ENCODE data around the gene SPATA16. TPM values are rescaled to one million over a fixed set of nuclear protein-coding genes. Genes with fewer than 3 reads are reported as not detected.

Gene SPATA16
- total RNA-seq, 1 donor from 2014 or later, result not detected

- ATAC-seq (ENCODE audit: poor library complexity), result no peak
- intact Hi-C loops (cut with DNase I), result no loop called here
- DNase-seq, result no peak
Measured at GRCh38 chr3:173018758-173019157, 122.3 kb downstream of the SPATA16 start.

- DNase-seq (no peak), ATAC-seq (ENCODE audit: poor library complexity) (no peak)
- intact Hi-C loops (cut with DNase I), result no loop called here
Measured at GRCh38 chr3:173013219-173013832, 127.7 kb downstream of the SPATA16 start.

GRCh38 chr3:173009410-173009809 lies 131.6 kb downstream of the SPATA16 start:
- no peak for DNase-seq
- intact Hi-C loops (cut with DNase I), result no loop called here
- ATAC-seq (ENCODE audit: poor library complexity), result no peak

DNA sequence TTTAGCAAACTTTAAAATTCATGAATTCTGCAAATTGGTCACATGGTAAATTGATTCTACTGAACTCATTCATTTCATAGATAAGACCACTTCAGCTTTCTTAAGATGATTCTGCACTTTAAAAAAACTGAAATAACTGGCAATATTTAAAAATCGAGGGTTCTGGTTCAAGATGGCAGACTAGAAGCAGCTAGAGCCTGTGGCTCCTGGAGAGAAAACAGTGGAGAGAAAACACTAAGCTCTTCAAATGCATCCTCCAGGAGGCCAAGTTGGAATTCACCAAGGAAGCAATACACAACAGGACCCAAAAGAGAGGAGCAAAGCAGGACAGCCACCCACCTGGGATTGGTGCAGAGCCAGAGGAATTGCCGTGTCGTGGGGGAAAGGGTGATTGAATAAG lies 132.1 kb downstream of the SPATA16 start:
- no peak for ATAC-seq (ENCODE audit: poor library complexity)
- intact Hi-C loops (cut with DNase I), result no loop called here
- DNase-seq, result no peak

DNA sequence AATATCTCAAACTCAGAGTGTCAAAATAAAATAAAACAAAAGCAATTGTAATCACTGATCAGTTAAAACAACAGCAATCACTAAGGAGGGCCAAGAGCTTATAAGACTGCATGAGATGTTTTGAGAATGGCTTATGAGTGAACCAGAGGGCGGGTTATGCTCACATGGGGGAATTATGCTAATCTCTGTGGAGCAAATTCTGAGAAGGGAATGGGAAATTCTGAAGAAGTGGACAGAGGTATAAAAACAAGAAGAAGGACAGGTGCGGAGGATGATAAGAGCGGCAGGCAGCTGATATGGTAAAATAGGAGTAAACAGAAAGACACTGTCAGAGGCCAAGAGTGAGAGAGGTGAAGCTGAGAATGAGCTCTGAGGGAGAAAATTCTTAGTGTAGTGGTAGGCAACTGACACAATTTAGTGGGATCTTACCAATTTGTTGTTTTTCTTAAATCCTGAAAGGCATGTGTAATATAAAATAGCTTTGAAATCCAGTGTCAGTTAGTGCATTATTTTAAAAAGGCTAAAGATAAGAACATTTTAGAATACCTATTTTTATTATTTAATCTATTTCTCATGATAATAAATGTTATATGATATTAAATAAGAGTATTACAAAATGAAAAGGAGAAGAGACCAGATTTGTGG lies 133.8 kb downstream of the SPATA16 start:
- ATAC-seq (ENCODE audit: poor library complexity) (no peak), DNase-seq (no peak)
- intact Hi-C loops (cut with DNase I), result no loop called here

- DNase-seq, result no peak
- no peak for ATAC-seq (ENCODE audit: poor library complexity)
- intact Hi-C loops (cut with DNase I), result no loop called here
Measured at GRCh38 chr3:173006006-173006405, 135.0 kb downstream of the SPATA16 start.

DNA sequence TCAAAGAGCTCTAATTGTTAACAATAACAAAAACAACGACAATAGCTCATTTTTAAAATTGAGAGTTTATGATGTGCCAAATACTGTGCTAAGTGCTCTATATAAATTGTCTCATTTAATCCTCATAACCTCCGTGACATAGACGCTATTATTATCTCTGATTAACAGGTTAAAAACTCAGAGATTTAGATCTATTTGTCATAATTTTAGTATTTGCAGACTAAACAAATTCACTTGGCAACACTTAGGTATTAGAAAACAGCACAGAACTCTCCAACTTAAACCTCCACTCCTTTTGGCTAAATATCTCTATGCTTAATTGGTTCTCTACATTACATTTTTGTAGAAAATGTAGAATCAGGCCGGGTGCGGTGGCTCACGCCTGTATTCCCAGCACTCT lies 136.4 kb downstream of the SPATA16 start:
- intact Hi-C loops (cut with DNase I), result no loop called here
- DNase-seq (no peak), ATAC-seq (ENCODE audit: poor library complexity) (no peak)

GRCh38 chr3:173003956-173004355 lies 137.1 kb downstream of the SPATA16 start:
- intact Hi-C loops (cut with DNase I), result no loop called here
- no peak for ATAC-seq (ENCODE audit: poor library complexity)
- DNase-seq, result no peak

DNA sequence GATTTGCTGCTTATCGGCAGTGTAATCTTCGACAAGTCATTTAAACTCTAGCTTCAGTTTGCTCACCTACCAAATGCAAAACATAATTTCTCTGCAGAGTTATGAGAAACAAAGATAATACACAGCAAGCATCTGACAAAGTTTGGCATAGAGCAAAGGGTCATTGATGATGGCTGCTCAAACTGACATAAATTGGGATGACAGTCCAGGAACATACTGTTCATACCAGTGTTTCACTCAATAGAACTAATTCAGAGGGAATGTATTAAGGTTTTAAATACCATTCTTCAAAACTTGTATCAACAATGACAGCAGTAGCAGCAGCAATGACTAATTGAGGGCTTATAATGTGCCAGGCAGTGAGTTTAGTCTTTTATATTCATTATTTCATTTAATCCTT lies 137.6 kb downstream of the SPATA16 start:
- DNase-seq (no peak), ATAC-seq (ENCODE audit: poor library complexity) (no peak)
- intact Hi-C loops (cut with DNase I), result no loop called here

DNA sequence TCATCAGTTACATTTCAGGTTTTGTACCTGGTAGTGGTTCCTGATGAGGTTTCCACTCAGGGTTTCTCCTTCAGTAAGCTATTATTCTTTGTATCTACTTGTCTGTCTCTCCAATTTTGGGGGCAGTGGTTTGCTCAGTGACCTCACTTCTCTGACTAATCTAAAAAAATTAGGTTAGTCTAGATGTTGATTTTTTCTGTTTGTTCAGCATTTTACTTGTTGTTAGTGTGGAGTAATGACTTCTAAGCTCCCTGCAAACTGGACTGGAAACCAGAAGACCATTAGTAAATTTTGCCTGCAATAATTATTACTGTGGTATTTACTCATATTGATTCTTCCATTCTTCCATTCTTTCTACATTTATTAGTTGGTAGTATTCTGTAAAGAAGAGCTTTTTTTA lies 139.4 kb downstream of the SPATA16 start:
- intact Hi-C loops (cut with DNase I), result no loop called here
- ATAC-seq (ENCODE audit: poor library complexity) (no peak), DNase-seq (no peak)

DNA sequence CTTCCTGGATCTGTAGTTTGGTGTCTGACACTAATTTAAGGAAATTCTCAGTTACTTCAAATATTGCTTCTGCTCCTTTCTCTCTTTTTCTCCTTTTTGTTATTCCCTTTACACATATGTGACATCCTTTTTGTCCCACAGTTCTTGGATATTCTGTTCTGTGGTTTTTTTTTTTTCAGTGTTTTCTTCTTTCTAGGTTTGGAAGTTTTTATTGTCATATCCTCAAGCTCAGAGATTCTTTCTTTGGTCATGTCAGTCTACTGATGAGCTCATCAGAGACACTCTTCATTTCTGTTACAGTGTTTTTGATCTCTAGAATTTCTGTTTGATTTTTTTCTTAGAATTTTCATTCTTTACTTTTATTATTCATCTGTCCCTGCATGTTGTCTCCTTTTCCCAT lies 140.5 kb downstream of the SPATA16 start:
- DNase-seq (no peak), ATAC-seq (ENCODE audit: poor library complexity) (no peak)
- intact Hi-C loops (cut with DNase I), result no loop called here

GRCh38 chr3:172993412-172993811 lies 147.6 kb downstream of the SPATA16 start:
- intact Hi-C loops (cut with DNase I), result no loop called here
- no peak for ATAC-seq (ENCODE audit: poor library complexity)

DNA sequence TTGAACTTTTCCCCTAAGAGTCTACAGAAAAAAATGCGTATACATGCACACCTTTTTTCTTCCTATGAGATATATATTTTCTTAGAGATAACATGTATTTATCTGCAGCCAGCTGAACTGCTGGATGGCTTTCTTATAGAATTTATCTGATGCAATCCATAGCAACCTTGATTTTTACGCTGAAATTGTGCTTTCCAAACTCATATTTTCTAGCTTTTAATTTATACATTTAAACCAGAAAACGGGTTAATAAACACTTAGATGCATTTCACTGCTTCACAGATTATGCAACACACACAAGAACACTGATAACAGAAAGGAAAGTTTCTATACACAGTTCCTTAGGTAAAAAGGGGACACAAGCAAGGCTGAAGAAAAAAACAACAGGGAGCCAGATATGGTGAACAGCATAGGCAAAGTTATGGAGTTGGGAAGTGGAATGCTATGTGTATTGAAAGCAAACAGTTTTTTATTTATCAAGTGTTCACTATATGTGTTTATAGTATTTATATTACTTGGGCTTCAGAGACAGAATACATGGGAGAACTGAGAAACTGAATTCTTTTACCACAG lies 149.5 kb downstream of the SPATA16 start:
- ATAC-seq (ENCODE audit: poor library complexity) (no peak), DNase-seq (no peak)
- intact Hi-C loops (cut with DNase I), result no loop called here

More at GRCh38 chr3:172993412-172993811, 147.6 kb downstream of the SPATA16 start:
- DNase-seq, result no peak

DNA sequence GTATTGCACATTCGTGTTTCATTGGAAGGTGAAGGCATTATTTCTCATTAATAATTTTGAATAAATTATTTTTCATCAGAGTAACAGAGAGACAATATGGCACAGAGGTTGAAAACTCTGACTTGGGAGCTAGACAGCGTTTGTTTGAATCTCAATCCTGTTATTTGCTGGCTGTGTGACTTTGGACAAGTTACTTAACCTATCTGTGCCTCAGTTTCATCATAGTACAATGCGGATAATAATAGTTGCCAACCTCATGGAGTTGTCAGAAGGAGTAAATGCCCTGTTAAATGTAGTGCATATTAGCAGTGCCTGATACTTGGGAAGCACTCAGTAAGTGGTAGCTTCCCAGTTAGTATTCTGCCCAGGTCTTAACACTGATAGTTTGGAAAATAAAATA lies 151.7 kb downstream of the SPATA16 start:
- DNase-seq, result no peak
- intact Hi-C loops (cut with DNase I), result no loop called here
- no peak for ATAC-seq (ENCODE audit: poor library complexity)

DNA sequence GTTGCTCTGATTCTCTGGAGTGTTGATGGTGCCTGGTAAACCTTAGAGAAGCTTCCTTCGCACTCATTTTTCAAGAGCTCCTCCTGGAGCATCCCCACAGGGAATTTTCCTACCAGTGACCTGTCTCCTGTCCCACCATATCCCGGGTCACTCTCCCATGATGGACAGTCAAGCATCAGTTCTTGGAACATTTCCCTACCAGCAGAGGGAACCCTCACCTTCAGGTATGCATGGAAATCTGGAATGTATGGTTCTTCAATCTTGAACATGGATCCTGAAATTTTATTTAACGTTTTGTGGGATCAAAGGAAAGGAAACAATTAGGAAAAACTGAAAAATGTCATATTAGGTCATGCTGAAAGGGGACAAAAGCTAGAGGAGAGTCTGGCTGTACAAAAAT lies 153.8 kb downstream of the SPATA16 start:
- intact Hi-C loops (cut with DNase I), result no loop called here
- ATAC-seq (ENCODE audit: poor library complexity) (no peak), DNase-seq (no peak)

DNA sequence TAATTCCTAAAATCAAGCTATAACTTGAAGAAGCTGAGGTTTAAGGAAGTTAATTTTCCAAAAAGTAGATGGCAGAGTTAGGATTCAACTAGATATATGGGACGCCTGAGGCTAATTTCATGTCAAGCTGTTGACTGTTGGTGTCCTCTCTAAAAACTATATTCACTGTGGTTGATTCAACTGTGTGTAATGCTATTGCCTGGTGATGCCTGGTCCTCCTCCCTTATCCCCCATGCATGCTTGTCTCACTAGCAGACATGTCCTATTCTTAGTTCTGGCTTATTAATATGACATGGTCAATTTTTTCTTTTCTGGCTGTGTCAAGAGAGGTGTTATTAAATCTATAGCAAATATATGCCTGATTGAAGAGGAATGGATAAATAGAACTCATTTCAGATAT lies 156.1 kb downstream of the SPATA16 start:
- intact Hi-C loops (cut with DNase I), result no loop called here
- DNase-seq (no peak), ATAC-seq (ENCODE audit: poor library complexity) (peak; percentile 49)

GRCh38 chr3:172982736-172983364 lies 158.2 kb downstream of the SPATA16 start:
- ATAC-seq (ENCODE audit: poor library complexity) (peak; percentile 66), DNase-seq (no peak)
- intact Hi-C loops (cut with DNase I), result no loop called here

- no peak for ATAC-seq (ENCODE audit: poor library complexity)
- no peak for DNase-seq
- intact Hi-C loops (cut with DNase I), result no loop called here
Measured at GRCh38 chr3:172981407-172981983, 159.5 kb downstream of the SPATA16 start.

DNA sequence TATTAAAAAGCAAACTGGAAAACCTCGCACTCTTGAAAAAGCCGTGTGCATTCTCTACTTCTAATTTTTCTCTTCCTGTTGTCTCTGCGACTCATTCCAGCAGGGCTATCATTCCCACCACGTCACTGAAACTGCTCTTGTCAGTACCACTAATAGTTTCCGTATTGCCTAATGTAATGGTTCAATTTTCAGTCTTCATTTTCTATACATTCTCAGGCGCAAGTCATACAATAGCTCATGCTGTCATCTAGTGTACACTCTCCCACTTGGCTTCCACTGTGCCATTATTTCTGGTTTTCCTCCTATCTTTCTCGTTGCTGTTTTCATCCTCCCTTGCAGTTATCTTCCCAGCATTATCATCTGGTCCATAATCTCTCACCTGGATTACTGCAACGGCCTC lies 160.2 kb downstream of the SPATA16 start:
- ATAC-seq (ENCODE audit: poor library complexity) (no peak), DNase-seq (no peak)
- intact Hi-C loops (cut with DNase I), result no loop called here

- no peak for ATAC-seq (ENCODE audit: poor library complexity)
- intact Hi-C loops (cut with DNase I), result no loop called here
- DNase-seq, result no peak
Measured at GRCh38 chr3:172977696-172978095, 163.3 kb downstream of the SPATA16 start.
